ENCODE results near the gene TMEM258. TPM values are rescaled to one million over a fixed set of nuclear protein-coding genes. Genes with fewer than 3 reads are reported as not detected.

The TMEM258 gene
- total RNA-seq, 1 donor from 2014 or later, result 98.7 TPM

- no peak for DNase-seq (ENCODE audit: low spot score)
Measured at GRCh38 chr11:61795876-61796526, 3.6 kb upstream of the TMEM258 start.

- DNase-seq (ENCODE audit: low spot score), result no peak
Measured at GRCh38 chr11:61795459-61795858, 3.1 kb upstream of the TMEM258 start.

- no peak for DNase-seq (ENCODE audit: low spot score)
Measured at GRCh38 chr11:61794579-61794978, 2.2 kb upstream of the TMEM258 start.

- DNase-seq (ENCODE audit: low spot score), result no peak
Measured at GRCh38 chr11:61793829-61794204, 1.4 kb upstream of the TMEM258 start.

- DNase-seq (ENCODE audit: low spot score), result no peak
Measured at GRCh38 chr11:61793083-61793828, 857 bp upstream of the TMEM258 start.

- DNase-seq (ENCODE audit: low spot score), result peak; percentile 67
Measured at GRCh38 chr11:61791737-61792309, 576 bp downstream of the TMEM258 start.

- DNase-seq (ENCODE audit: low spot score), result no peak
Measured at GRCh38 chr11:61787928-61788491, 4.4 kb downstream of the TMEM258 start.

GRCh38 chr11:61785837-61786402, 6.5 kb downstream of the TMEM258 start:
- DNase-seq (ENCODE audit: low spot score), result no peak

- DNase-seq (ENCODE audit: low spot score), result no peak
Measured at GRCh38 chr11:61784506-61784805, 7.9 kb downstream of the TMEM258 start.

- DNase-seq (ENCODE audit: low spot score), result no peak
Measured at GRCh38 chr11:61783717-61784505, 8.5 kb downstream of the TMEM258 start.

GRCh38 chr11:61782841-61783240, 9.6 kb downstream of the TMEM258 start:
- DNase-seq (ENCODE audit: low spot score), result no peak

- no peak for DNase-seq (ENCODE audit: low spot score)
Measured at GRCh38 chr11:61782299-61782698, 10.1 kb downstream of the TMEM258 start.

- no peak for DNase-seq (ENCODE audit: low spot score)
Measured at GRCh38 chr11:61781585-61781984, 10.8 kb downstream of the TMEM258 start.

- DNase-seq (ENCODE audit: low spot score), result no peak
Measured at GRCh38 chr11:61780581-61781162, 11.7 kb downstream of the TMEM258 start.

- DNase-seq (ENCODE audit: low spot score), result no peak
Measured at GRCh38 chr11:61779666-61780525, 12.5 kb downstream of the TMEM258 start.

GRCh38 chr11:61778920-61779650, 13.3 kb downstream of the TMEM258 start:
- no peak for DNase-seq (ENCODE audit: low spot score)

GRCh38 chr11:61778357-61778886, 14.0 kb downstream of the TMEM258 start:
- DNase-seq (ENCODE audit: low spot score), result no peak

GRCh38 chr11:61777234-61778090, 14.9 kb downstream of the TMEM258 start:
- no peak for DNase-seq (ENCODE audit: low spot score)

Data from ureter (tissue), 1 donor.